ENCODE data around the gene GHRHR.

DNA sequence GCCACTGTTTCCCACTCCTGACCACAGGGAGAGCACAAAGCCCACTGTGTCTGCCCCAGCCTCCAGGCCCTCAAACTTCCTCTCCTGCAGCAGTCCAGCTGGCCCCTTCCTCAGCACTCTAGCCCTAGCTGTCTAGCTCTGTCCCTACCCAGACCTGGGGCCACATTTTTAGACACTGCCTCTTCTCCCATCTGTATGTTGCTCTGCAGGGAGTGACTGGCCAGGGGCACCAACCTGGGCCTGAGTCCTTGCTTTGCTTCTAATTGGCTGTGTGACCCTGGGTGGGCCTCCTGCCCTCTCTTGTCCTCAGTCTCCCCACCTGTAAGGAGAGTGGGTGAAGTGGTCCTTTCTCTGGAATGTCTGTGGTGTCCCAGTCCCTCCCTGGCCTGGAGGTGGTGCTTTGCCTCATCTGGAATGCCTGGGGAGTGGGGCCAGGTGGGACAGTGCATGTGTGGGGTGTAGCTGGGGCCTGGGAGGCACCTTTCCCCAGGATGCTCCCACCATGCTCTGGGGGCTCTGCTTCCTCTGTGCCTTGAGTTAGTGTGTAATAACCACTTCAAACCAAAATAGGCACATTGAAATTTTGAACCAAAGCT is 27.0 kb upstream of the GHRHR start:
- TF ChIP-seq POLR2AphosphoS5 (IDR thresholded peaks at IDR 0.05; ENCODE audit: low read depth, low read length) (no peak), POLR2A (IDR thresholded peaks at IDR 0.05; ENCODE audit: low read depth, low read length) (no peak), TAF1 (IDR thresholded peaks at IDR 0.05; ENCODE audit: borderline replicate concordance, low read depth, low read length) (no peak)

All from GM12892 (cell line).